Astrocyte of the spinal cord (primary cell): ENCODE measurements around the gene GDPGP1.
A peak's percentile ranks its signal among the peaks of the same experiment; 100 is the strongest.

Source experiments
- DNase-seq: peaks from one replicate; pipeline ENCODE4 v3.0.0; 2011; ENCODE audit warnings: low read depth, low spot score
- H3K4me3 ChIP-seq: 2 replicates; pipeline ENCODE4 v1.5.1; 2011; ENCODE audit warnings: low read depth, mild to moderate bottlenecking, low read length, moderate library complexity
- CTCF ChIP-seq: IDR thresholded peaks from 2 replicates; pipeline ENCODE4 v1.5.1; 2012; ENCODE audit warnings: low read depth, mild to moderate bottlenecking, low read length, inconsistent platforms
- in situ Hi-C: cut with HindIII; loops from 2 replicates; pipeline ENCODE4 v1.10.0; 2017; ENCODE audit warnings: low sequenced_read_pairs

The GDPGP1 gene

GRCh38 chr15:90189781-90190467 lies 44.1 kb upstream of the GDPGP1 start:
- TF ChIP-seq CTCF: no peak
- in situ Hi-C loops: no loop called here
- DNase-seq: no peak
- no peak overlapping the region for H3K4me3 ChIP-seq

GRCh38 chr15:90190606-90191343 lies 43.2 kb upstream of the GDPGP1 start:
- H3K4me3 ChIP-seq: no peak overlapping the region
- in situ Hi-C loops: no loop called here
- DNase-seq: no peak
- no peak for TF ChIP-seq CTCF

DNA sequence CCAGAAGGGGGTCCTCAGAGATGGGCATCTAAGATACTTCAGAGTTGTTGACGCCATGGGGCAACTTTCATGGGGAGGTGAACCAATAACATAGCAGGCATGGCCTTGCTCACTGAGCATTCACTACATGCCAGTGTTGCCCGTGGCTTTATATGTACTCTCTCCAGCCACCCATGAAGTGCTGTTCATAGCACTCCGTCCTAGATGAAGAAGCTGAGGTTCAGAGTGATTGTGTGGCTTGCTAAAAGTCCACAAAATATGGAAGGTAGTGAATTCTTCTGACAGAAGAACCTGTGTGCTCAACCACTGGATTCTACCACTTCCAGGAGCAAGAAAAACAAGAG lies 42.7 kb upstream of the GDPGP1 start:
- no peak for TF ChIP-seq CTCF
- in situ Hi-C loops: no loop called here
- DNase-seq: no peak
- no peak overlapping the region for H3K4me3 ChIP-seq

DNA sequence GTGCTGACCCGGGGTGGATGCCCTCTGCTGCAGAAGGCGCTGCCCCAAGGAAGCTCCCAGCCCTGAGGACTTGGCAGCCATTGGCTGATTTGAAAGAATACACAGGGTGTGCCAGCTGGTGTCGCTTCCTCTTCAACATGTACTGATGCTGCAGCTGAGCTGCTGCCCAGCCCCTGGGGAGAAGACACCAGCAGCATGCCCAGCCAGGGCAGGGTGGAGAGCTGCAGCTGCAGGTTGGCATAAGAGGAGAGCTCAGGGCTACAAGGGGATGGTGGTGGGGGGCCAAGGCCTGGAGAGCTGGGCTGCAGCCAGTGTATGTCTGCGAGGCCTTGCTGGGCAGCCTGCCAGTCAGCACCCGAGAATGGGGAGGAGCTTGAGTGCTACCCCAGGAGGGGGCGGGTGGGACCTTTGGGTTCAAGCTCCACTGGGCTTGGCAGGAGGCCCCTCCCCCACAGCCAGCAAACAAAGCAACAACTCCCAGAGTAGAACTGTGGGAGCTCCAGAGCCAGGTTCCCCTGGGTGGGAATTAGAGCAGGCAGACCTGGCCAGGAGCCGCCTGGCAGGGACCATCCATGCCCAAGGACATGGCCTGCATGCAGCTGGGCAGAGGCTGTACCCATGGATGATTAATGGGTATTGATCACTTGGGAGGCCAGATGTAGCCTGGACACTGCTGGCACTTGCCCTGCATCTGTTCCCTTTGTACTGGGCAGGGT lies 42.1 kb upstream of the GDPGP1 start:
- DNase-seq: peak; percentile 54
- no peak overlapping the region for H3K4me3 ChIP-seq
- in situ Hi-C loops: no loop called here
- no peak for TF ChIP-seq CTCF

GRCh38 chr15:90192961-90193786 lies 40.8 kb upstream of the GDPGP1 start:
- in situ Hi-C loops: no loop called here
- DNase-seq: no peak
- TF ChIP-seq CTCF: no peak
- no peak overlapping the region for H3K4me3 ChIP-seq

DNA sequence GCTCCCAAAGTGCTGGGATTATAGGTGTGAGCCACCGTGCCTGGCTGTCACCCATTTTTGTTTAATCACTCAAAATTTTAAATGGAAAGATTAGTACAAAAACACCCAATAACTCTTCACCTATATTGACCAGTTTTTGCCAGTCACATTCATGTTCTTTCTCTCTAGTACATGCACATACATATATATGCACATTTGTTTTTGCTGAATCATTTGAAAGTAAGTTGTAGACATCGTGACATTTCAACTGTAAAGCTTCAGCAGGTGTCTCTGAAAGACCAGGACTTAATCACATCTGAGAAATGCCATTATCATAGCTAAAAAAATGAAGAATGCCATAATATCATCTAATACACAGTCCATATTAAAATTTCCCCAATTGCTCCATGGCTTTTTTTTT lies 39.4 kb upstream of the GDPGP1 start:
- in situ Hi-C loops: no loop called here
- TF ChIP-seq CTCF: no peak
- no peak overlapping the region for H3K4me3 ChIP-seq
- DNase-seq: no peak
